Mesendoderm (in vitro differentiated cells): ENCODE data around the gene SFXN3.

ENCODE experiments used
- DNase-seq: peaks from one replicate; pipeline ENCODE4 v3.0.0; 2013
- H2AK5ac ChIP-seq: 2 replicates; pipeline ENCODE4 v1.6.1; 2013; ENCODE audit warnings: low read length, inconsistent platforms
- H2BK120ac ChIP-seq: 2 replicates; pipeline ENCODE4 v1.6.1; 2013; ENCODE audit warnings: low read depth, mild to moderate bottlenecking, low read length, moderate library complexity, mixed read lengths
- H2BK15ac ChIP-seq: replicated peaks from 2 replicates; pipeline ENCODE4 v1.6.1; 2013; ENCODE audit warnings: low read depth, mild to moderate bottlenecking, moderate library complexity
- H2BK5ac ChIP-seq: 2 replicates; pipeline ENCODE4 v1.6.1; 2013; ENCODE audit warnings: low read length, inconsistent platforms
- H3K18ac ChIP-seq: 2 replicates; pipeline ENCODE4 v1.6.1; 2013; ENCODE audit warnings: mild to moderate bottlenecking, low read length, mixed read lengths
- H3K23ac ChIP-seq: one replicate; pipeline ENCODE4 v1.6.1; 2013; ENCODE audit warnings: low read length
- H3K27ac ChIP-seq: 2 replicates; pipeline ENCODE4 v1.5.1; 2013; ENCODE audit warnings: low read depth, mild to moderate bottlenecking, inconsistent platforms, low read length, moderate library complexity
- H3K27me3 ChIP-seq: 2 replicates; pipeline ENCODE4 v1.6.1; 2013; ENCODE audit warnings: low read length, control low read depth, mild to moderate bottlenecking, inconsistent platforms; ENCODE audit not compliant: insufficient read depth, poor library complexity
- H3K36me3 ChIP-seq: 2 replicates; pipeline ENCODE4 v1.6.1; 2013; ENCODE audit warnings: low read length, inconsistent platforms; ENCODE audit not compliant: control insufficient read depth, insufficient read depth
- H3K4ac ChIP-seq: one replicate; pipeline ENCODE4 v1.6.1; 2013; ENCODE audit warnings: low read depth, mild to moderate bottlenecking, low read length, moderate library complexity
- H3K4me1 ChIP-seq: 2 replicates; pipeline ENCODE4 v1.6.1; 2013; ENCODE audit warnings: low read depth, low read length, inconsistent platforms; ENCODE audit not compliant: control insufficient read depth
- H3K4me2 ChIP-seq: 2 replicates; pipeline ENCODE4 v1.6.1; 2013; ENCODE audit warnings: low read length
- H3K4me3 ChIP-seq: 2 replicates; pipeline ENCODE4 v1.5.1; 2013; ENCODE audit warnings: mild to moderate bottlenecking, low read length
- H3K56ac ChIP-seq: one replicate; pipeline ENCODE4 v1.6.1; 2013; ENCODE audit warnings: low read length
- H3K79me1 ChIP-seq: 2 replicates; pipeline ENCODE4 v1.6.1; 2013; ENCODE audit warnings: low read length, inconsistent platforms
- H3K79me2 ChIP-seq: 2 replicates; pipeline ENCODE4 v1.6.1; 2013; ENCODE audit warnings: mild to moderate bottlenecking, low read length; ENCODE audit not compliant: control insufficient read depth, insufficient read depth
- H3K9ac ChIP-seq: 2 replicates; pipeline ENCODE4 v1.6.1; 2013; ENCODE audit warnings: low read length, inconsistent platforms
- H4K5ac ChIP-seq: one replicate; pipeline ENCODE4 v1.6.1; 2013; ENCODE audit warnings: low read length
- H4K8ac ChIP-seq: one replicate; pipeline ENCODE4 v1.6.1; 2013; ENCODE audit warnings: low read depth, mild to moderate bottlenecking, control low read depth, low read length, moderate library complexity
- WGBS: extraction: QIAGEN DNeasy Blood & Tissue Kit; methylation state at CpG from one replicate; pipeline ENCODE4 v1.1.7; 2013; ENCODE audit warnings: low lambda C conversion rate, missing lambda C conversion rate; ENCODE audit not compliant: insufficient coverage; ENCODE audit errors: extremely low coverage; 5-methylcytosine and 5-hydroxymethylcytosine counted together

Gene SFXN3

DNA sequence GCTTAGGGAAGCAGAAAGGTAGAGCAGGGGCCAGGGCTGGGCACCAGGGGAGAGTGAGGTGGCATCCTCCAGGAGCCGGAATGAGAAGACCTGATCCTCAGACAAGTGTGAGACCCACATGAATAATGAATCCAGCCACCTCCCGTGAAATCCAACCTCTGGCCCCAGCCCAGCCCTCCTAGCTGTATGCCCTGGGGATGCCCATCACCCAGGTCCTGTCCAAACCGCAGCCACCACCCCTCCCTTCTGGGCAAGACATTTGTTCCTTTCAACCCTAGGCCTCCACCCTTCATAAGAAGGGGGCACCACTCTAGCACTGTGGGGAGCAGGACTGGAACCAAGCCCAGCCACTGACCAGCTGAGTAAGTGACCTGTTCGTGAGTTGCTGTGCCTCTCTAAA, 9.8 kb upstream of the SFXN3 start:
- Histone ChIP-seq H3K27me3 (peaks cover 8% of the 10 kb centered on the region), H3K4ac (no peak overlapping the region), H3K36me3 (no peaks in the 10 kb centered on the region), H3K79me2 (no peaks in the 10 kb centered on the region), H4K5ac (no peak overlapping the region), H2BK15ac (no peak overlapping the region), H2AK5ac (no peak overlapping the region), H2BK120ac (no peak overlapping the region), H3K56ac (no peak overlapping the region), H3K23ac (no peak overlapping the region), H3K18ac (no peak overlapping the region), H3K4me1 (peaks cover 4% of the 10 kb centered on the region), H3K27ac (no peak overlapping the region), H3K9ac (no peak overlapping the region), H4K8ac (no peak overlapping the region), H2BK5ac (no peak overlapping the region), H3K4me3 (no peak overlapping the region), H3K4me2 (no peak overlapping the region), H3K79me1 (no peaks in the 10 kb centered on the region)
- WGBS = no CpG with 5 or more reads among the region's 4 CpGs
- no peak for DNase-seq

DNA sequence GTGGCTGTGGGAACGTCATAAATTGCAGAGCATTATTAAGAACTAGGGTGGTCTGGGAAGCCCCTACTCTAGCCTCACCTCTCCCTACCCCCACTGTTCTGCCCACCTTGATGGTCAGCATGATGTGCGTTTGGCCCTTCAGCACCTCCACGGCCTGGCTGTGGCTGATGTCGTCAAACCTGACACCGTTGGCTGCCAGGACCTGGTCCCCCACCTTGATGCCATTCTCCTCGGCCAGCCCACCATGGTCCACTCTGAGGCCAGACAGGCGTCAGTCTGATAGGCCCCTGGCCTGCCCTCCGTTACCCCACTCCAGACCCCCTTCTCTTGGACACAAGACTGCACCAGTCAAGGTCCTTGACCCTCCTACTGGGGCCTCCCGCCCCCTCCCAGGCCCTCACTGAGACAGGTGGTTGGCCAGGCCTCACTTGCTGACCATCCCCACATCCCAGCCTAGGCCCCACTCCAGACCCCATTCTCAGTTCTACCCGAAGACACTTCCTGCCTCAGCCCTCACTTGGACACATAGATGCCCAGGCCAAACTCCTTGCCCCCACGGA, 9.3 kb upstream of the SFXN3 start:
- Histone ChIP-seq H3K36me3 (no peaks in the 10 kb centered on the region), H3K4me1 (peaks cover 4% of the 10 kb centered on the region), H3K23ac (no peak overlapping the region), H3K4me3 (no peak overlapping the region), H3K56ac (no peak overlapping the region), H2AK5ac (no peak overlapping the region), H2BK15ac (no peak overlapping the region), H4K5ac (no peak overlapping the region), H3K9ac (no peak overlapping the region), H3K27ac (no peak overlapping the region), H3K18ac (no peak overlapping the region), H3K79me1 (no peaks in the 10 kb centered on the region), H3K27me3 (peaks cover 8% of the 10 kb centered on the region), H3K4ac (no peak overlapping the region), H2BK120ac (no peak overlapping the region), H2BK5ac (no peak overlapping the region), H3K79me2 (no peaks in the 10 kb centered on the region), H4K8ac (no peak overlapping the region), H3K4me2 (no peak overlapping the region)
- DNase-seq = no peak
- WGBS = no CpG with 5 or more reads among the region's 11 CpGs

DNA sequence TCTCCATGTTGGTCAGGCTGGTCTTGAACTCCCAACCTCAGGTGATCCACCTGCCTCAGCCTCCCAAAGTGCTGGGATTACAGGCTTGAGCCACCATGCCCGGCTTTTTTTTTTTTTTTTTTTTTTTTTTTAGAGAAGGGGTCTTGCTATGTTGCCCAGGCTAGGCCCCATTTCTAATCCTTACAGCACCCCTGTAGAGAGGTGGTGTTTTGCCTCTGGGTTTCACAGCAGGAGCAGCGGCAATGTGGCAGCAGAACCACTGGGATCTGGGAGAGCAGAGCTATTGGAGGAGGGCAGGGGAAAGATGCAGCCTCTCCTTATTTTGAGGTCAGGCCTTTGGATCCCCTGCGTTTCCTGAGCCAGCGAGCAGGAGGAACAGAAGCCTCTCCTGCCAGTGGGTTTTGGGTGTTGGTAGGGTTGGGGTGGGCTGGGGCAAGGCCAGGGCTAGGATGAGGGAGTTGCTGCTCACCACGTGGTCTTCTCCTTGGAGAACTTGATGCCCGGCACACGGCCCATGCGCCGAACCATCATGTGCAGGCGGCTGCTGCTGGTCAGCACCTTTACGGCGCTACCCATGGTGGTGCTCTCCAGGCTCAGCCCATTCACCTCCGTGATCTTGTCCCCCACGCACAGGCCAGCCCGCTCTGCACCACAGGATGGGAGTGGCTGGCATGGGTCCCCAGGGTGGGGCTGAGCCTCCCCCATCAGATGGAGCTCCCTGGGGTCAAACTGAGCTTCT, 7.9 kb upstream of the SFXN3 start:
- no peak overlapping the region for H3K4me2 ChIP-seq
- DNase-seq = no peak
- H2BK5ac ChIP-seq = no peak overlapping the region
- H2AK5ac ChIP-seq = no peak overlapping the region
- no peaks in the 10 kb centered on the region for H3K79me2 ChIP-seq
- no peak overlapping the region for H3K4ac ChIP-seq
- no peak overlapping the region for H4K8ac ChIP-seq
- no peaks in the 10 kb centered on the region for H3K36me3 ChIP-seq
- no peak overlapping the region for H3K9ac ChIP-seq
- no peak overlapping the region for H3K56ac ChIP-seq
- H3K18ac ChIP-seq = no peak overlapping the region
- H3K27me3 ChIP-seq = peaks cover 2% of the 10 kb centered on the region
- H3K23ac ChIP-seq = no peak overlapping the region
- H3K4me1 ChIP-seq = peaks cover 4% of the 10 kb centered on the region
- H3K4me3 ChIP-seq = no peak overlapping the region
- H3K79me1 ChIP-seq = no peaks in the 10 kb centered on the region
- H3K27ac ChIP-seq = no peak overlapping the region
- no peak overlapping the region for H4K5ac ChIP-seq
- H2BK120ac ChIP-seq = no peak overlapping the region
- no peak overlapping the region for H2BK15ac ChIP-seq
- WGBS = no CpG with 5 or more reads among the region's 15 CpGs

DNA sequence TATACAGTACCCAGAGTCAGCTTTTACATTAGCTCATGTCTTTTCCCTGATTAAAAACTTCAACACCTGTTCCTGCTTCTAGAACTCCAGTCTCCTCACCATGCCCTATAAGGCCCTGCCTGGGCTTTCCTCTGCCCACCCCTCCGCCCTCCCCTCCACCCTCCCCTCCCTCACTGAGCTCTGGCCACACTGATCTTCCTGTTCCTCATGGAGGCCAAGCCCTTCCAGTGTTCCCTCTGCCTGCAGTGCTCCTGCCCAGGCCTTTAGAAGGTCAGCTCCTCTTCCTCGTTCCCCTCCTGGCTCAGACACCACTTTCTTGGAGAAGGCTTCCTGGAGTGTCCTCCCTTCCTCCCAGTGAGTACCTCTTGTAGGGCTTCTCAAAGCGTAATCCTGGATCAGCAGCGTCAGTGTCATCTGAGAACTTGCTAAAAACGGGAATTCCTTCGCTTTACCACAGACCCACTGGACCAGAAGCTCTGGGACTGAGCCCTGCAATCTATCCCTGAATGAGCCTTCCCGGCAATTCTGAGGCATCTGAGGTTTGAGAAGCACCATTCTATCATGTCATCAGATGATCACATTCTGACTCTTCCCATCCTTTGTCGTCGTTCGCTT, 3.8 kb upstream of the SFXN3 start:
- Histone ChIP-seq H4K8ac (no peak overlapping the region), H2BK5ac (no peak overlapping the region), H3K56ac (peak overlapping the region; percentile 64), H3K23ac (no peak overlapping the region), H3K79me1 (no peaks in the 10 kb centered on the region), H4K5ac (no peak overlapping the region), H2AK5ac (no peak overlapping the region), H3K4ac (no peak overlapping the region), H3K9ac (no peak overlapping the region), H3K27me3 (no peaks in the 10 kb centered on the region), H3K36me3 (no peaks in the 10 kb centered on the region), H2BK15ac (no peak overlapping the region), H2BK120ac (no peak overlapping the region), H3K4me1 (peaks cover 6% of the 10 kb centered on the region), H3K27ac (no peak overlapping the region), H3K18ac (no peak overlapping the region), H3K4me3 (no peak overlapping the region), H3K4me2 (no peak overlapping the region), H3K79me2 (no peaks in the 10 kb centered on the region)
- peak; percentile 22 for DNase-seq
- WGBS = no CpG with 5 or more reads among the region's 10 CpGs

DNA sequence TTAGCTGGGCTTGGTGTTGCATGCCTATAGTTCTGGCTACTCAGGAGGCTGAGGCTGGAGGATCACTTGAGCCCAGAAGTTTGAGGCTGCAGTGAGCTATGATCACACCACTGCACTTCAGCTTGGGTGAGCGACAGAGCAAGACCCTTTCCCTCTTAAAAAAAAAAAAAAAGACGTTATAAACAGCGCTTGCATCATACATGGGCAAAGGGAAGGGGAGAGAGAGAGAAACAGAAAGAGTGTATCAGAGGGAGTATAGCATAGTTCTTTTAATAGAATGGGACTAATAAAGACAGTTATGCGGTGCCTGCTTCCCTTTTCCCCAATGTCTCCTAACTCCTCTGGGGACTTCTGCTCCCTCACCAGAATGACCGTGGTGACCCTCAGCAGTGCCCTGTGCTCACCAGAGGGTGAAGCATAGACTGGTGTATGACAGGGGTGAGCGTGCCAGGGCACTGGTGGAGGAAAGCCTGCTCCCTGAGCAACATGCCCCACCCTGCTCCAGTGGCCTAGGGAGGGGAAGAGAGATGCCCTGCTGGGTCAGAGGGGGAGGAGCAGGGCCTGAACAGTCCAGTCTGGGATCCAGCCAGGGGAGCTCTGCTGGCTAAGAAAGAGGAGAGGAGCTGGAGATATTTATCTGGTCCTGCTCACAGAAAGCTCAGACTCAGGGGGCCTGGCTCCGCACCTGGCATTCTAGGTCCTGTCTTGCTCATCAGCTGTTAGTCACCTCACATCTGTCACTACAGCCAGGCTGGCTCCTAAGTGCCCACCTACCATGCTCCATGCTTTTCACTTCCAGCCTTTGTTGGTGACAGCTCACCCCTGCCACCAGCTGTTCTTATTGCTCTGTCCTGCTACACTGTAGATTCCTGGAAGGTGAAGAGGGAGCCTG, 2.3 kb upstream of the SFXN3 start:
- Histone ChIP-seq H3K4me1 (peaks cover 12% of the 10 kb centered on the region), H3K56ac (no peak overlapping the region), H4K5ac (no peak overlapping the region), H3K27me3 (no peaks in the 10 kb centered on the region), H2BK15ac (no peak overlapping the region), H3K23ac (no peak overlapping the region), H3K4ac (no peak overlapping the region), H3K18ac (no peak overlapping the region), H2BK120ac (no peak overlapping the region), H2BK5ac (no peak overlapping the region), H2AK5ac (no peak overlapping the region), H4K8ac (no peak overlapping the region), H3K9ac (no peak overlapping the region), H3K27ac (no peak overlapping the region), H3K4me2 (no peak overlapping the region), H3K79me1 (no peaks in the 10 kb centered on the region), H3K4me3 (no peak overlapping the region), H3K79me2 (no peaks in the 10 kb centered on the region), H3K36me3 (no peaks in the 10 kb centered on the region)
- no CpG with 5 or more reads among the region's 7 CpGs for WGBS
- no peak for DNase-seq
